Neural crest cell (in vitro differentiated cells): Measurements from ENCODE around the gene OSBPL9. TPM values are rescaled to one million over a fixed set of nuclear protein-coding genes. Genes with fewer than 3 reads are reported as not detected.

Source experiments
- DNase-seq: peaks from one replicate; pipeline ENCODE4 v3.0.0; 2021; ENCODE audit warnings: low read depth, mixed read lengths, low spot score
- H3K27ac Mint-ChIP-seq: one replicate; pipeline ENCODE4 v1.8.0; 2021; ENCODE audit warnings: mild to moderate bottlenecking, mixed read lengths; ENCODE audit not compliant: unreplicated experiment
- H3K27me3 Mint-ChIP-seq: 2 replicates; pipeline ENCODE4 v1.8.0; 2021; ENCODE audit warnings: low read depth, mild to moderate bottlenecking, mixed read lengths
- H3K36me3 Mint-ChIP-seq: 2 replicates; pipeline ENCODE4 v1.8.0; 2021; ENCODE audit warnings: low read depth, mild to moderate bottlenecking, mixed read lengths
- H3K4me1 Mint-ChIP-seq: 2 replicates; pipeline ENCODE4 v1.8.0; 2021; ENCODE audit warnings: mixed read lengths
- H3K4me3 Mint-ChIP-seq: one replicate; pipeline ENCODE4 v1.8.0; 2021; ENCODE audit warnings: mild to moderate bottlenecking, mixed read lengths
- H3K9me3 Mint-ChIP-seq: 2 replicates; pipeline ENCODE4 v1.8.0; 2021; ENCODE audit warnings: mixed read lengths
- total RNA-seq: library from RNA; stranded (reverse); gene quantifications from 2 replicates; pipeline ENCODE4 v1.2.1, GENCODE V29; 2021
- TF ChIP-seq, protein P1 (sequence below): fragments of 200-600 bp; sonication (generic); conservative IDR thresholded peaks from 2 replicates; pipeline ENCODE4 v1.5.0; 2021; ENCODE audit warnings: antibody characterized with exemption, mild to moderate bottlenecking

The OSBPL9 gene
- total RNA-seq, 1 donor from 2014 or later = 76.7 TPM

DNA sequence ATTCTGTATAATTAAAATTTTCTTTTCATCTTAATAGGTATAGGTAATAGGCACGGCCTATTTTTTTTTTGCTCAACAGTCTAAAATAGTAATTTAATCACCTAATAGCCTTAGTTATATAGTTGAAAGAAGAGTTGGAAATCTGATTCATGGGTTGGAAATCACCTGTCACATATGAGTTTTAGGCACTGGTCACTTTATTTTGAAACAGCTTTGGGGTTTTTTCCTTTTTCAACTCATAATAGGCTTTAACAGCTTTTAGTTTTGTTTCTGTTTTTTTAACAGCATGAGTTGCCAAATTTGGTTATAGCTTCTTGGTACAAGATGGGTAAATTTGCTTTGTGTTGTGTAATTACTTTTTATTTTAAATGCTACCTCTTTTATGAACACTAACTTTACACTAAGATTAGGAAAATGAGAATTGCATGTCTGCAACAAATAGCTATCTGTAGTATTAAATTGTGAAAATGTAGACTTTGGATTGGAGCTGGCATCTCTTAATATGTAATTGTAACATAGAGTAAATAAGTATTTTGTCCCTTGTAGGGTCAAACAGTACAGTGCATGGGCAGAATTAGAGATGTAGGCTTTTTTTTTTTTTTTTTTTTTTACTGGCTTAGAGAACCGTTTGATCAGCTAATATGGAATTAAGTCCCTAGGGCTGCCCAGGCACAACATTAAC lies 109.8 kb downstream of the OSBPL9 start:
- peak overlapping the region; percentile 46 for H3K4me3 Mint-ChIP-seq
- H3K4me1 Mint-ChIP-seq = peaks cover 19% of the 10 kb centered on the region
- H3K36me3 Mint-ChIP-seq = no peaks in the 10 kb centered on the region
- H3K27ac Mint-ChIP-seq = no peak overlapping the region
- DNase-seq = no peak
- peaks cover 6% of the 10 kb centered on the region for H3K27me3 Mint-ChIP-seq
- TF ChIP-seq, protein P1, sequence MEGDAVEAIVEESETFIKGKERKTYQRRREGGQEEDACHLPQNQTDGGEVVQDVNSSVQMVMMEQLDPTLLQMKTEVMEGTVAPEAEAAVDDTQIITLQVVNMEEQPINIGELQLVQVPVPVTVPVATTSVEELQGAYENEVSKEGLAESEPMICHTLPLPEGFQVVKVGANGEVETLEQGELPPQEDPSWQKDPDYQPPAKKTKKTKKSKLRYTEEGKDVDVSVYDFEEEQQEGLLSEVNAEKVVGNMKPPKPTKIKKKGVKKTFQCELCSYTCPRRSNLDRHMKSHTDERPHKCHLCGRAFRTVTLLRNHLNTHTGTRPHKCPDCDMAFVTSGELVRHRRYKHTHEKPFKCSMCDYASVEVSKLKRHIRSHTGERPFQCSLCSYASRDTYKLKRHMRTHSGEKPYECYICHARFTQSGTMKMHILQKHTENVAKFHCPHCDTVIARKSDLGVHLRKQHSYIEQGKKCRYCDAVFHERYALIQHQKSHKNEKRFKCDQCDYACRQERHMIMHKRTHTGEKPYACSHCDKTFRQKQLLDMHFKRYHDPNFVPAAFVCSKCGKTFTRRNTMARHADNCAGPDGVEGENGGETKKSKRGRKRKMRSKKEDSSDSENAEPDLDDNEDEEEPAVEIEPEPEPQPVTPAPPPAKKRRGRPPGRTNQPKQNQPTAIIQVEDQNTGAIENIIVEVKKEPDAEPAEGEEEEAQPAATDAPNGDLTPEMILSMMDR = no peak
- H3K9me3 Mint-ChIP-seq = no peaks in the 10 kb centered on the region

DNA sequence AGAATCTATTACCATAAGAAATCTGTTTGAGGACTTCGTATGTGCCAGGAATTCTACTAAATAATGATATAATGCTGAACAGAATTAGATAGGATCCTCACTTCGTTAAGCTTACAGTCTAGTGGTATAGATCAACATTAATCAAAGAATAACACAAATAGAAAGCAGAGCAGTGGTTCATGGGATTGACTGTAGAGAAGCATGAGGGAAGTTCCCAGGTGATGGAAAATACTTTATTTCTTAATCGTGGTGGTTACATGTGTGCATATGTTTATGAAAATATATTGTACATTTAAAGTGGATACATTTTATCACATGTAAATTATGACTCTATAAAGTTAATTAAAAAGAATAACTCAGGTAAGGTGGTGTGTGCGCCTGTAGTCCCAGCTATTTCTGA lies 110.5 kb downstream of the OSBPL9 start:
- no peak overlapping the region for H3K27ac Mint-ChIP-seq
- peaks cover 21% of the 10 kb centered on the region for H3K4me1 Mint-ChIP-seq
- peak overlapping the region; percentile 92 for H3K4me3 Mint-ChIP-seq
- H3K36me3 Mint-ChIP-seq = no peaks in the 10 kb centered on the region
- no peak for DNase-seq
- H3K27me3 Mint-ChIP-seq = peaks cover 6% of the 10 kb centered on the region
- TF ChIP-seq, protein P1 = no peak
- H3K9me3 Mint-ChIP-seq = no peaks in the 10 kb centered on the region

DNA sequence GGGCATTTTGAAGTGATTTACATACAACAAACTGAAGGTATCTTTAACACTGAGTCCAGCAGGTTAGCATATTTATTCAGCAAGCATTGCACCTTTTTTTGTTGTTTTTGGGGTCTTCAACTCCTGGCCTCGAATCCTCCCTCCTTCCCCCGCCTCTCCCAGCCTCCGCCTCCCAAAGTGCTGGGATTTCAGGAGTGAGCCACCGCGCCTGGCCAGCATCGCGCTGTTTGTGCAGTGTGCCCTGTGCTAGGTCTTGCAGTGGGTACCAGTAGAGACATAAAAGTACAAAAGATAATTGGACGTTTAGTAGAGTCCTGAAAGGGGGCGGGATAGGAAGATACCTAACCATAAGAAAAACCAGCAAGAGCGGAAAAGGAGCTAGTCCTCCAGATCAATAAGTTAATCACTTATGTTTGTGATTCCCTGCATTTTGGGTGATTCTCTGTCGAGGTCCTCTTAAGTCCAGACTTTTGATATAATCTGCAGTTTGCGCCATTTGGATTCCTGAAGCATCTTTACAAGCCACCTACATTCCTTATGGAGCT lies 111.8 kb downstream of the OSBPL9 start:
- peak overlapping the region; percentile 92 for H3K4me3 Mint-ChIP-seq
- DNase-seq = no peak
- H3K4me1 Mint-ChIP-seq = peaks cover 30% of the 10 kb centered on the region
- peaks cover 6% of the 10 kb centered on the region for H3K27me3 Mint-ChIP-seq
- no peaks in the 10 kb centered on the region for H3K36me3 Mint-ChIP-seq
- H3K27ac Mint-ChIP-seq = no peak overlapping the region
- TF ChIP-seq, protein P1 = no peak
- no peaks in the 10 kb centered on the region for H3K9me3 Mint-ChIP-seq

DNA sequence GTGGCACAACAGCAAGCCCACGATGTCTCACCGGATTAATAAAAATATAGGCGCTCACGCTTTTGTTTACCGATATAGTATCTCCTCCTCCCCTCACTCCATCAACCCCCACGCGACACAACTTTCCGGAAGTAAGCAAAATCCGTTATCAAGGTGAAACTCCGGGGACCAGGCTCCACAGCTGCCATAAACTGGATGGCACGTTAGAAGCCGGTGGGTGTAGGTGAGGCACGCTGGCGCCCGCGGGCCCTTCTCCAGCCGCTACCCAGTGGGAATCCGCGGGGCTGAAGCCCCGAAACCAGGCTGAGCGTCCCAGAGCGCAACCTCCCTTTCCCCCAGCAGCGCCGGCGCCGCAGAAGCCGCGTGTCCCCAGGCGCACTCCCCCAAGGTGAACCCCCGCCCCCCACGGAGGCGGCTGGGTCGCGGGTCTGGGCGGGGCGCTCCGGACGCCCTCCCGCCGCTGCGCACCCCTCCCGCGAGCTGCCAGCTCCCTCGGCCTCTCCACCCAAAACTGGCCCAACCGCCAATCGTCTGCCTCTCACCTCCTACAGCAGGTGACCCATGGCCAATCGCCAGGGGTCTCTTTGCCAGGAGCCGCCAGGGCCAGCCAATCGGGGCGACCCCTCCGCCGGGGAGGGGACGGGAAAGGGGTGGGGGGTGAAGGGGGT lies 112.4 kb downstream of the OSBPL9 start:
- no peak overlapping the region for H3K27ac Mint-ChIP-seq
- H3K27me3 Mint-ChIP-seq = peaks cover 6% of the 10 kb centered on the region
- peaks cover 35% of the 10 kb centered on the region for H3K4me1 Mint-ChIP-seq
- H3K4me3 Mint-ChIP-seq = peak overlapping the region; percentile 92
- DNase-seq = peak; percentile 83
- no peaks in the 10 kb centered on the region for H3K36me3 Mint-ChIP-seq
- no peaks in the 10 kb centered on the region for H3K9me3 Mint-ChIP-seq
- TF ChIP-seq, protein P1 = no peak

DNA sequence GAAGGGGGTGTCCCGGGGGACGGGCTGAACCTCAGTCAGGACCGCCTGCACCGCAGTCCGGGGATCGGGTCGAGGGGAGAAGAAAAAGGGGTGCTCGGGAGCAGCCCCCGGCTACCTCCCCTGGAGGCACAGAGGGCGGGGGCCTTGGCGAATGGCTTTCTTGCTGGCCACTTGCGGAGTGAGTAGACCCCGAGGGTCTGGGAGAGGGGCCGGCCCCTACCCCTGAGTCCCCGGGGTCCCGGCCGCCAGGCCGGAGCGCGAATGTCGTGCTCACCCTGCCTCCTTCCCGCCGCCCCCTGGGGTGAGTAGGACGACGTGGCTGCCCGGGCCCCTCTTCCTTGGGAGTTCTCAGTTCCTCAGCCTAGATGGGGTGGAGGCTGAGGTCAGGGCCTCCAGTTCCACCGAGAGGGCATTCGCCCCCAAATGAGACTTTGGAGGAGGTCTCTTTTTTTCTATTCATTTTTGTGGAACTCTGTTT lies 113.0 kb downstream of the OSBPL9 start:
- Mint-ChIP-seq H3K27me3 (peaks cover 6% of the 10 kb centered on the region), H3K27ac (no peak overlapping the region), H3K36me3 (no peaks in the 10 kb centered on the region), H3K4me3 (peak overlapping the region; percentile 92), H3K4me1 (peaks cover 38% of the 10 kb centered on the region), H3K9me3 (no peaks in the 10 kb centered on the region)
- no peak for DNase-seq
- TF ChIP-seq, protein P1 = no peak
